ENCODE results near the gene NEU2. TPM values are rescaled to one million over a fixed set of nuclear protein-coding genes. Genes with fewer than 3 reads are reported as not detected.

NEU2 gene
- total and polyA plus RNA-seq, 10 of the 15 experiments (the other 5 are each of a cell fraction or from before 2014, with no cell fraction given), result not detected

DNA sequence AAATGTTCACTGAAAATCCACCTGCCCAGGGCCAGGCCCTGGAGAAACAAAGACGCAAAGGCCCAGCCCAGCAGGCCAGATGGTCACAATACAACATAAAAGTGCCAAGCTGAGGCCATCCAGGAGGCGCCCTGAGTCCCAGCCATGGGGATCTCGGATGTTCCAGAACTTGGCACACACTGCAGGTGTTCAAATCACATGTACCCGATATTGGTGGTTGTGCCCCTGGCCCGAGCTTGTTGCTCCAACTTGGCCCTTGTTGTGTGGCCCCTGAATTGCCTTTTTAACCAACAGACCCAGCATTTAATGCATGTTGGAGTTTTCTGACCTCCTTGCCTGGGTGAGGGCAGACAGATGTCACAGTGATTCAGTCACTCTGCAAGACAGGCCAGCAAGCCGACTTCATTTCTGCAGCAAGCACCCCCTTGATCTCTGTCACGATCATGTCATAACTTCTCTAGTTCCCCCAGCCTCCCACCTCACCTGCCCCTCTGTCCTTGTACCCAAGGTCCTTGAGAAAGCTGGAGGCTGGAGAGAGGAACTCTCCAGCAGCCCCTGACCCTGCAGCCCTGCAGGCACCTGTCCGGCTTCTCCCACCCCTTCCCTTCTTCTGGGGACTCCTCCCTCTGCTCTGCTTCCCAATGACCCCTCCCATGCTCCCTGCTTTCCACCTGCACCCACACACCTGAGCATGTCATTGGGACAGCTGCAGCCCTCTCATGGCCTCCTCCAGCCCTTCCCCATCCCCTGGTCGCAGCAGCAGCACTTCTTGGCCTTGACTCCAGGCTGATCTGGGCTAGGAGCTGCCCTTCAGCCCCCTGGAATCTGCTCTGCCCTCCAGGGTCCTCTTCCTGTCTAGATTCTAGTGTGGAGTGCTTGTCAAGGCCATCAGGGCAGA is 28.6 kb upstream of the NEU2 start:
- ChIA-PET CTCF (interaction anchor here (1.0 kb wide), 1 partner anchor 8 kb away, joined by 3 read pairs; no protein-coding TSS in a partner anchor), SMC1A (ENCODE audit: uncharacterized antibody, unreplicated experiment) (no interaction called here), RAD21 (ENCODE audit: unreplicated experiment) (no interaction called here), POLR2A (no interaction called here)
- Histone ChIP-seq H3K9me3 (replicated peaks; ENCODE audit: control insufficient read depth, insufficient read depth, low read length) (no peaks in the 10 kb centered on the region), H2AFZ (ENCODE audit: control insufficient read depth, low read depth, low read length) (no peak overlapping the region), H3K79me2 (ENCODE audit: control insufficient read depth, insufficient read depth, low read length) (no peaks in the 10 kb centered on the region), H3K9ac (ENCODE audit: control insufficient read depth, insufficient read depth, low read length) (no peak overlapping the region), H3K4me1 (ENCODE audit: control insufficient read depth, insufficient read depth, low read length) (no peaks in the 10 kb centered on the region), H3K4me2 (ENCODE audit: control insufficient read depth, insufficient read depth) (no peak overlapping the region), H3K36me3 (ENCODE audit: control insufficient read depth in 2 of 2, insufficient read depth in 2 of 2, low read length in 1 of 2) (no peaks in the 10 kb centered on the region), H3K4me3 (no peak overlapping the region), H4K20me1 (ENCODE audit: control insufficient read depth, insufficient read depth) (no peaks in the 10 kb centered on the region), H3K27ac (ENCODE audit: control insufficient read depth, insufficient read depth) (no peak overlapping the region), H3K27me3 (replicated peaks in 1 of 2; ENCODE audit: control insufficient read depth in 2 of 2, insufficient read depth in 2 of 2, low read length in 1 of 2) (peaks cover 0 to 3% of the 10 kb centered on the region in 2 experiments; a peak in 1 of 4 replicates)
- BruUV-seq (replicated peaks), result no TSS peak
- FAIRE-seq (no peak), DNase-seq (ENCODE audit: low read depth, low spot score) (no peak), ATAC-seq (no peak)
- intact Hi-C loops (cut with micrococcal nuclease; ENCODE audit: unreplicated experiment) (no loop called here), in situ Hi-C loops (cut with MboI) (no loop called here)
- TF ChIP-seq, protein P1, sequence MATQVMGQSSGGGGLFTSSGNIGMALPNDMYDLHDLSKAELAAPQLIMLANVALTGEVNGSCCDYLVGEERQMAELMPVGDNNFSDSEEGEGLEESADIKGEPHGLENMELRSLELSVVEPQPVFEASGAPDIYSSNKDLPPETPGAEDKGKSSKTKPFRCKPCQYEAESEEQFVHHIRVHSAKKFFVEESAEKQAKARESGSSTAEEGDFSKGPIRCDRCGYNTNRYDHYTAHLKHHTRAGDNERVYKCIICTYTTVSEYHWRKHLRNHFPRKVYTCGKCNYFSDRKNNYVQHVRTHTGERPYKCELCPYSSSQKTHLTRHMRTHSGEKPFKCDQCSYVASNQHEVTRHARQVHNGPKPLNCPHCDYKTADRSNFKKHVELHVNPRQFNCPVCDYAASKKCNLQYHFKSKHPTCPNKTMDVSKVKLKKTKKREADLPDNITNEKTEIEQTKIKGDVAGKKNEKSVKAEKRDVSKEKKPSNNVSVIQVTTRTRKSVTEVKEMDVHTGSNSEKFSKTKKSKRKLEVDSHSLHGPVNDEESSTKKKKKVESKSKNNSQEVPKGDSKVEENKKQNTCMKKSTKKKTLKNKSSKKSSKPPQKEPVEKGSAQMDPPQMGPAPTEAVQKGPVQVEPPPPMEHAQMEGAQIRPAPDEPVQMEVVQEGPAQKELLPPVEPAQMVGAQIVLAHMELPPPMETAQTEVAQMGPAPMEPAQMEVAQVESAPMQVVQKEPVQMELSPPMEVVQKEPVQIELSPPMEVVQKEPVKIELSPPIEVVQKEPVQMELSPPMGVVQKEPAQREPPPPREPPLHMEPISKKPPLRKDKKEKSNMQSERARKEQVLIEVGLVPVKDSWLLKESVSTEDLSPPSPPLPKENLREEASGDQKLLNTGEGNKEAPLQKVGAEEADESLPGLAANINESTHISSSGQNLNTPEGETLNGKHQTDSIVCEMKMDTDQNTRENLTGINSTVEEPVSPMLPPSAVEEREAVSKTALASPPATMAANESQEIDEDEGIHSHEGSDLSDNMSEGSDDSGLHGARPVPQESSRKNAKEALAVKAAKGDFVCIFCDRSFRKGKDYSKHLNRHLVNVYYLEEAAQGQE (IDR thresholded peaks at IDR 0.05; ENCODE audit: low read depth, low read length), result no peak
- TF ChIP-seq SRF (IDR thresholded peaks at IDR 0.05; ENCODE audit: low read depth in 2 of 2, low read length in 2 of 2), result no peak
- no peak for TF ChIP-seq FOXM1 (IDR thresholded peaks at IDR 0.05; ENCODE audit: low read depth, low read length)
- no peak for TF ChIP-seq POLR2A (IDR thresholded peaks at IDR 0.05; ENCODE audit: low read depth, low read length)
- no peak for TF ChIP-seq PAX5 (IDR thresholded peaks at IDR 0.05; ENCODE audit: borderline replicate concordance, low read depth, low read length)
- no peak for TF ChIP-seq EGR1 (IDR thresholded peaks at IDR 0.05; ENCODE audit: borderline replicate concordance in 1 of 2, low read depth in 2 of 2, low read length in 2 of 2)
- WGBS (ENCODE audit: insufficient coverage, insufficient replicate concordance, low lambda C conversion rate, missing lambda C conversion rate), result 22% methylated on average over 9 of the region's 9 CpGs
